ENCODE data around the gene ATG9B. TPM values are rescaled to one million over a fixed set of nuclear protein-coding genes. Genes with fewer than 3 reads are reported as not detected.
A peak's percentile ranks its signal among the peaks of the same experiment; 100 is the strongest.

The ATG9B gene
- total and polyA plus RNA-seq, 9 of the 15 experiments (the other 6 are each of a cell fraction or from before 2014, with no cell fraction given) = 0.29 to 8.0 (median 2.1) TPM

DNA sequence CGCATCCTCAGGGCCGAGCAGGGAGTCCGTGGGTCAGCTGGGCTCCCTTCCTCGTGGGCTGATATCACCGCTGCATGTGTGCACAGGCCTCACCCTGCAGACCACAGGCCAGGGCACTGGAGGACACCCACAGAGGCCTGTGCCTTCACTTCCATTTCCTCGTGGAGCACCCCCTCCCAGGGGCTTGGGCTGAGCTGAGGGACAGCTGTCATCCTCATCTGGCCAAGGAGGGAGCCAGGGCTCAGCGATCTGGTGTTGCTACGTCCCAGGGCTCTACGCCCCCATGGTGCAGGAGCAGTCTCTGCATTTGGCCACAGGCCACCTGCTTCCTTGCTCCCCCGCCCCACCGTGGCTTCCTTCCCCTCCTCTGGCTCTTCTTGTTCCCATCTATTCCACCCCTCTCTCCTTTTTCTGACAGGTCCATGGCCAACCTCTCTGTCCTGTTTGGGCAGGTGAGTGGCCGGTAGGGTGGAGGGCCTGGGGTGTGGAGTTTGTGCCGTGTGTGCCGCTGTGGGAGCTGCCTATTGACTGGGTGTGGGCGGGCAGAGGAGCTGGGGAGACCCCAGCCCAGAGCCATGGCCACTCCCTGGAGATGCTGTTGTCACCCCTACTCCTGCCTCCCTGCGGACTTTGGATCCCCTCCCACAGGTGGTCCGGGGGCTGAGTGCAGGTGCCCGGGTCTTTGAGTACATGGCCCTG lies 15.7 kb upstream of the ATG9B start (continued):
- TF ChIP-seq RUNX1 (IDR thresholded peaks at IDR 0.05; ENCODE audit: low read depth) (0 out of 2 replicates have a peak, but pooled peaks have one; percentile 64), KLF1 (tag; IDR thresholded peaks at IDR 0.05) (no peak), ZFX (CRISPR knock-in tag; IDR thresholded peaks at IDR 0.05) (no peak; the same call in 1 of the 2 replicates), POLR2B (IDR thresholded peaks at IDR 0.05; ENCODE audit: low read depth, partially characterized antibody) (no peak), CREB1 (IDR thresholded peaks at IDR 0.05) (no peak), CREB1 (CRISPR knock-in tag; IDR thresholded peaks at IDR 0.05) (no peak), HOXB6 (CRISPR knock-in tag; IDR thresholded peaks at IDR 0.05; ENCODE audit: borderline replicate concordance) (no peak), ZNF140 (CRISPR knock-in tag; IDR thresholded peaks at IDR 0.05) (no peak), SAFB (IDR thresholded peaks at IDR 0.05; ENCODE audit: borderline replicate concordance, low read depth, low read length) (peak; percentile 9; the same call in 1 of the 2 replicates), ZBED1 (IDR thresholded peaks at IDR 0.05) (no peak), BACH1 (tag; IDR thresholded peaks at IDR 0.05) (no peak), NR2C2 (CRISPR knock-in tag; IDR thresholded peaks at IDR 0.05) (no peak), NR2C2 (tag; IDR thresholded peaks at IDR 0.05) (no peak), EWSR1 (IDR thresholded peaks at IDR 0.05; ENCODE audit: borderline replicate concordance, low read depth, partially characterized antibody) (no peak), ZFPM2 (CRISPR knock-in tag; IDR thresholded peaks at IDR 0.05) (no peak; the same call in 1 of the 2 replicates), KHSRP (IDR thresholded peaks at IDR 0.05) (no peak), ZNF695 (CRISPR knock-in tag; IDR thresholded peaks at IDR 0.05) (no peak), CBFB (CRISPR knock-in tag; IDR thresholded peaks at IDR 0.05) (peak; percentile 63; the same call in 1 of the 2 replicates), RB1 (IDR thresholded peaks at IDR 0.05; ENCODE audit: low read depth) (no peak), ZNF23 (CRISPR knock-in tag; IDR thresholded peaks at IDR 0.05) (no peak), XRCC5 (IDR thresholded peaks at IDR 0.05; ENCODE audit: low read depth, low read length) (no peak), PHF21A (IDR thresholded peaks at IDR 0.05; ENCODE audit: borderline replicate concordance, low read depth) (no peak), KDM5B (IDR thresholded peaks at IDR 0.05; ENCODE audit: insufficient replicate concordance, low read depth, low read length) (no peak), RFX5 (IDR thresholded peaks at IDR 0.05; ENCODE audit: low read depth, low read length) (no peak), PCBP1 (IDR thresholded peaks at IDR 0.05; ENCODE audit: low read depth, low read length, poor library complexity, severe bottlenecking) (no peak), COPS2 (conservative IDR thresholded peaks at IDR 0.05) (no peak), IRF1 (CRISPR knock-in tag; IDR thresholded peaks at IDR 0.05; ENCODE audit: borderline replicate concordance) (no peak), YBX1 (IDR thresholded peaks at IDR 0.05) (no peak), ZNF551 (CRISPR knock-in tag; IDR thresholded peaks at IDR 0.05) (no peak)
- TF ChIP-seq, protein P1, sequence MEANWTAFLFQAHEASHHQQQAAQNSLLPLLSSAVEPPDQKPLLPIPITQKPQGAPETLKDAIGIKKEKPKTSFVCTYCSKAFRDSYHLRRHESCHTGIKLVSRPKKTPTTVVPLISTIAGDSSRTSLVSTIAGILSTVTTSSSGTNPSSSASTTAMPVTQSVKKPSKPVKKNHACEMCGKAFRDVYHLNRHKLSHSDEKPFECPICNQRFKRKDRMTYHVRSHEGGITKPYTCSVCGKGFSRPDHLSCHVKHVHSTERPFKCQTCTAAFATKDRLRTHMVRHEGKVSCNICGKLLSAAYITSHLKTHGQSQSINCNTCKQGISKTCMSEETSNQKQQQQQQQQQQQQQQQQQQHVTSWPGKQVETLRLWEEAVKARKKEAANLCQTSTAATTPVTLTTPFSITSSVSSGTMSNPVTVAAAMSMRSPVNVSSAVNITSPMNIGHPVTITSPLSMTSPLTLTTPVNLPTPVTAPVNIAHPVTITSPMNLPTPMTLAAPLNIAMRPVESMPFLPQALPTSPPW (CRISPR knock-in tag; IDR thresholded peaks at IDR 0.05) = no peak
